K562 (cell line): ENCODE results near the gene LYPD3.

Source experiments
- FOXK1 ChIP-seq: sonication (generic); formaldehyde crosslinking; IDR thresholded peaks from 2 replicates; pipeline ENCODE4 v1.8.0; 2022; ENCODE audit warnings: missing genetic modification reagents, mild to moderate bottlenecking, borderline replicate concordance
- KDM2B ChIP-seq: fragments of 250-450 bp; sonication (Bioruptor Pico); IDR thresholded peaks from 2 replicates; pipeline ENCODE4 v1.8.0; 2021; ENCODE audit warnings: mild to moderate bottlenecking, moderate library complexity
- NFRKB ChIP-seq: fragments of 450-650 bp; IDR thresholded peaks from 2 replicates; pipeline ENCODE4 v1.6.1; 2016; ENCODE audit warnings: low read depth
- POLR2AphosphoS5 ChIP-seq: IDR thresholded peaks from 2 replicates; pipeline ENCODE4 v1.6.1; 2011; ENCODE audit warnings: mild to moderate bottlenecking, low read depth, low read length, moderate library complexity; ENCODE audit not compliant: control insufficient read depth, insufficient read depth
- ZNF24 ChIP-seq: fragments of 450-650 bp; IDR thresholded peaks from 2 replicates; pipeline ENCODE4 v1.6.1; 2016

DNA sequence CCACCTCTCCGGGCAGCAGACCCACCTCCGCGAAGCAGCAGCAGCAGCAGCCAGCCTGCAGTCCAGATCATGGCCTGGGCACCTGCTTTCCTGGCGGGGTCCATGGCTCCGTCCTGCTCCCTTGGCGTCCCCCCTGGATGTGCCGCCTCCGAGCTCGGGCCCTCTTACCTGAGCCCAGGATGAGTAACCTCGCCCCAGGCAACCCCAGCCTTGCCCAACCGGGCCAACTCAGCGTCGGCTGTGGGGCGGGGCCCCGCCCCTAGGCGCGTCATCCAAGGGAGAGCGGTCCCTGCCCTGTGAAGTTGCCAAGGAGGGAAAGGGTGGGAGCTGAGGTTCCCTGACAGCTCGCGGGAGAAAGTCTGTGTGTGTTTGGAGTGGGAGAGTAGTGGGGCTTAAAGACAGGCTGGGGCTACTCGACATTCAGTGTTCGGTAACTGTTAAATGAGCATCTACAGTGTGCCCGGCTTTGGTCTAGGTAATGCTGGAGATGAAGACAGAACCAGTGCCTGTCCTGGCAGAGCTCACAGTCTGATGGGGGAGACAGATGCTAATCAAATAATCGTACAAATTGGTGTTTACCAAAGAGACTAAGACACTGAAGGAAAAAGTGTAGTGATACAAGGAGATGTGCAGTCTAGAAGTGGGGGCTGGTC is at the start of gene LYPD3:
- TF ChIP-seq FOXK1 (CRISPR knock-in tag) (no peak), KDM2B (CRISPR knock-in tag) (no peak), NFRKB (no peak), POLR2AphosphoS5 (no peak), ZNF24 (no peak)
